ENCODE measurements around the gene IWS1.

DNA sequence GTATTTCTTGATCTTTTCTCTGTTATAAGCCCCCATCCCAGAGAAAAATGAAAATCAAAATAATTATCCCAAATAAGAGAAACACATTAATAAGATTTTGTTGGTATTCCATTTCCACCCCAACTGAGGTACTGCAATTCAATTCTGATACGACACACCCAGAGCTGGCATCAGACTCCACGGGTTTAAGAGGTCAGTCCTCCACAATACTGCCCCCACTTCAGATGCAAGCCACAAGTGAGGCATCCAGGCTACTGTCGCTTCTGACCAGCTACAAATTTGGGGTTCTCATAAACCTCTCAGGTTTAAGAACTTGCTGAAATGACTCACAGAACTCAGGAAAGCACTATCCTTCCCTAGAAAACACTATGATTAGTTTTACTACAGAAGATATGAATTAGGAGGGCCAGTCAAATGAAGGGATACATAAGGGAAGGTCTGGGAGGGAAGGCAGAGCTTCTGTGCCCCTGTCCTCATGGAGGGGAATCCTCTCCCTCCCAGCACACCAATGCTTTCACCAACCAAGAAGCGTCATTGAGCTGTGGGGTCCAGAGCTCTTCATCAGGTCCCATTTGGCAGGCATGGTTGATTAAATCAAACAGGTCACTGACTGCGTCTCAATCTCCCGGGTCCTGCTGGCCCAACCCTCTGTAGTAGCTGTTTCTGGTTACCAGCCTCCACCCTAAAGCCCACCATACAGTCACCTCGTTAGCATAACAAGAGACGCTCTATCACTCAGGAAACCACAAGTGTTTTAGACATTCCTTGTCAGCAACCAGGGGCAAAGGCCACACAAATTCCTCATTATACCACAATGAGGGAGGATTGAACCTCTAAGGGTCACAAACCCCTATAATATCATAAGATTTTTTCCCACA, 46.2 kb downstream of the IWS1 start:
- TF ChIP-seq, protein P1, sequence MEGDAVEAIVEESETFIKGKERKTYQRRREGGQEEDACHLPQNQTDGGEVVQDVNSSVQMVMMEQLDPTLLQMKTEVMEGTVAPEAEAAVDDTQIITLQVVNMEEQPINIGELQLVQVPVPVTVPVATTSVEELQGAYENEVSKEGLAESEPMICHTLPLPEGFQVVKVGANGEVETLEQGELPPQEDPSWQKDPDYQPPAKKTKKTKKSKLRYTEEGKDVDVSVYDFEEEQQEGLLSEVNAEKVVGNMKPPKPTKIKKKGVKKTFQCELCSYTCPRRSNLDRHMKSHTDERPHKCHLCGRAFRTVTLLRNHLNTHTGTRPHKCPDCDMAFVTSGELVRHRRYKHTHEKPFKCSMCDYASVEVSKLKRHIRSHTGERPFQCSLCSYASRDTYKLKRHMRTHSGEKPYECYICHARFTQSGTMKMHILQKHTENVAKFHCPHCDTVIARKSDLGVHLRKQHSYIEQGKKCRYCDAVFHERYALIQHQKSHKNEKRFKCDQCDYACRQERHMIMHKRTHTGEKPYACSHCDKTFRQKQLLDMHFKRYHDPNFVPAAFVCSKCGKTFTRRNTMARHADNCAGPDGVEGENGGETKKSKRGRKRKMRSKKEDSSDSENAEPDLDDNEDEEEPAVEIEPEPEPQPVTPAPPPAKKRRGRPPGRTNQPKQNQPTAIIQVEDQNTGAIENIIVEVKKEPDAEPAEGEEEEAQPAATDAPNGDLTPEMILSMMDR (IDR thresholded peaks at IDR 0.05; ENCODE audit: low read length), result no peak
- no peak for TF ChIP-seq EZH2 (optimal IDR thresholded peaks at IDR 0.05; ENCODE audit: low read depth, low read length)
